ENCODE measurements around the gene NBR1.
A peak's percentile ranks its signal among the peaks of the same experiment; 100 is the strongest.
"Not testable (repeated sequence)": the region's sequence is repeated elsewhere in the genome, so short reads cannot be mapped to it uniquely, and the experiment has no call there.

Gene NBR1

DNA sequence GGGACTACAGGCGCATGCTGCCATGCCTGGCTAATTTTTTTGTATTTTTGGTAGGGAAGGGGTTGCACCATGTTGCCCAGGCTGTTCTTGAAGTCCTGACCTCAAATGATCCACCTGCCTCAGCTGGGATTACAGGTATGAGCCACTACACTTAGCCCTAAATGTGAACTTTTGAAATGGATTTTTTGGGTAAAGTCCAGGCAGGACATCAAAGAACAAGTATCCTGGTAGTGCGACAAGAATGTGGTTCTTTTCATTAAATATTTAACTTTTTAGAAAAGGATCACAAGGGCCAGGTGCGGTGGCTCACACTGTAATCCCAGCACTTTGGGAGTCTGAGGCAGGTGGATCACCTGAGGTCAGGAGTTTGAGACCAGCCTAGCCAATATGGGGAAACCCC lies 15.3 kb upstream of the NBR1 start:
- DNase-seq: no peak

DNA sequence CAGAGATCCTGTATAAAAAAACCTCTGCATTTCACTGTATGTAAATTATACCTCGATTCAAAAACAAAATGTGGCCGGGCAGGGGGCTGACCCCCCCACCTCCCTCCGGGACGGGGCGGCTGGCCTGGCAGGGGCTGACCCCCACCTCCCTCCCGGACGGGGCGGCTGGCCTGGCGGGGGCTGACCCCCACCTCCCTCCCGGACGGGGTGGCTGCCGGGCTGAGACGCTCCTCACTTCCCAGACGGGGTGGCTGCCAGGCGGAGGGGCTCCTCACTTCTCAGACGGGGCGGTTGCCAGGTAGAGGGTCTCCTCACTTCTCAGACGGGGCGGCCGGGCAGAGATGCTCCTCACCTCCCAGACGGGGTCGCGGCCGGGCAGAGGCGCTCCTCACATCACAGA lies 11.8 kb upstream of the NBR1 start:
- not testable (repeated sequence) for DNase-seq

DNA sequence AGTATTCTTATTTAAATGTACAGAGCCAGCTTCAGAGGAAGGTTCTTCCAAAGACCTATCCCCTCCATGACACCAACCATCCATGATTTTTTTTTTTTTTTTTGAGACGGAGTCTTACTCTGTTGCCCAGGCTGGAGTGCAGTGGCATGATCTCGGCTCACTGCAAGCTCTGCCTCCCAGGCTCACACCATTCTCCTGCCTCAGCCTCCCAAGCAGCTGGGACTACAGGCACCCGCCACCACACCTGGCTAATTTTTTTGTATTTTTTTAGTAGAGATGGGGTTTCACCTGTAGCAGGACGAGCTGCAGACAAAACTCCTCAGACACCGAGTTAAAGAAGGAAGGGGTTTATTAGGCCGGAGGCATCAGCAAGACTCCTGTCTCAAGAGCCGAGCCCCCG lies 11.1 kb upstream of the NBR1 start:
- not testable (repeated sequence) for DNase-seq

DNA sequence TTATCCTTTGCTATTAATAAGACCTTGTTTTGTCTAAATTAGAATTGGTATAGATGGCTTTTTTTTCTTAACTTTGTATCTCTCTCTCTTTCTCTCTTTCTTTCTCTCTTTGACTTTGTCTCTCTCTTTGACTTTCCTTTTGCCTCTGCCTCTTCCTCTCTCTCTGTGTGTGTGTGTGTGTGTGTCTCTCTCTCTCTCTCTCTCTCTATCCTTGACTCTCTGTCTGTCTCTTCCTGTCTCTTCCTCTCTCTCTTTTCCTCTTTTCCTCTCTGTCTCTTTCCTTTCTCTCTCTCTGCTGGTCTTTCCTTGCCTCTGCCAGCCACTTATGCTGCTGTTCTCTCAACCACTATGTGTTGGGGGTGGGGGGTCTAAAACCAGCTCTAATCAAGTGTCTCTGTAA lies 5.0 kb upstream of the NBR1 start:
- not testable (repeated sequence) for DNase-seq

DNA sequence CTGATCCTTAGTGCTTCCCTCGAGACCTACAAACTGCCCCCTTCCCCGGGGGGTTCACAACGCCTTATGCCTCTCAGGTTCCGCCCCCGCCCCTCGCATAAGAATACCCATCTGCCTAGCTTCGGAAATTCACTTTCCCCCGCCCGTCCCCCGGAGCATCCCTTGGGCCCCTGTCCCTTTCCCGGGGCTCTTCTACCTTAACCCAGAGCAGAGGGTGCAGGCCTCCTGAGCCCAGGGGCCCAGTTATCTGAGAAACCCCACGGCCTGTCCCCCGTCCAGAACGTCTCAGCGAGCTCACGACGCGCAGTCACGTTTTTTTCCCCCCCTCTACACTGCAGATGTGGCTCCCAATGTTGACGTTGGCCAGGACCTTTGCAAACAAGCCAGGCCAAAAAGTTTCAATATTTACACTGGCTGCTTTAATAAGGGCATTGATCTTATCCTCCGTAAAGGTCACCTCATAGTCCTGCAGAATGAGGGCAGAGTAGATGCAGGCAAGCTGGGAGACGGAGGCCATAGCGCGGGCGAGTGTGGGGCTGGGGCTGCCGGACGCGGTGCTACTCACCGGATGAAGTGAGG lies 1.4 kb upstream of the NBR1 start:
- DNase-seq: peak in 1 of 2 experiments; percentile 45

DNA sequence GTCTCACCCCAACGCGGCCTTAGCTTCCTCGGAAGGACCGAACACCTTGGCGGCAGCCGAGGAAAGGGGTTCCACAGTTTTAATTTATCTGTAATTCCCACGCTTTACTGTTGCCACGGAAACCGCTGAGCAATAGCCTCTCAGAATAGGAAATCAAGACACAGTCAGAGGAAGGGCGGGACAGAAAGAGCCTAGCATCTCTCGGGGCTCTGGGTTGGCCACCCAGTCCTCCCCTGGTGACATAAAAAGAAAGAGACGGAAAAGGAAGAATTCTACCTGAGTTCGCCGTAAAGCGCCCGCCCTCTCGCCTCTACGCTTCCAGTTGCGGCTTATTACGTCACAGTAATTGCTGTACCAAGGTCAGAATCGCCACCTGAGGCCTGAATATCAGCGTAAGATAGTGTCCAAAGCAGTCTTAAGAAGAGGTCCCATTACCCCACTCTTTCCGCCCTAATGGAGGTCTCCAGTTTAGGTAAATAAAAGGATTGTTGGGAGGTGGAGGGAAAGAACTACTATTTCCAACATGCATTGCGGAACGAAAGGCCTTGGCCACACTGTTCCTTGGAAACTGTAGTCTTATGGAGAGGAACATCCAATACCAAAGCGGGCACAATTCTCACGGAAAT lies 761 bp upstream of the NBR1 start:
- peak; percentile 95 for DNase-seq

DNA sequence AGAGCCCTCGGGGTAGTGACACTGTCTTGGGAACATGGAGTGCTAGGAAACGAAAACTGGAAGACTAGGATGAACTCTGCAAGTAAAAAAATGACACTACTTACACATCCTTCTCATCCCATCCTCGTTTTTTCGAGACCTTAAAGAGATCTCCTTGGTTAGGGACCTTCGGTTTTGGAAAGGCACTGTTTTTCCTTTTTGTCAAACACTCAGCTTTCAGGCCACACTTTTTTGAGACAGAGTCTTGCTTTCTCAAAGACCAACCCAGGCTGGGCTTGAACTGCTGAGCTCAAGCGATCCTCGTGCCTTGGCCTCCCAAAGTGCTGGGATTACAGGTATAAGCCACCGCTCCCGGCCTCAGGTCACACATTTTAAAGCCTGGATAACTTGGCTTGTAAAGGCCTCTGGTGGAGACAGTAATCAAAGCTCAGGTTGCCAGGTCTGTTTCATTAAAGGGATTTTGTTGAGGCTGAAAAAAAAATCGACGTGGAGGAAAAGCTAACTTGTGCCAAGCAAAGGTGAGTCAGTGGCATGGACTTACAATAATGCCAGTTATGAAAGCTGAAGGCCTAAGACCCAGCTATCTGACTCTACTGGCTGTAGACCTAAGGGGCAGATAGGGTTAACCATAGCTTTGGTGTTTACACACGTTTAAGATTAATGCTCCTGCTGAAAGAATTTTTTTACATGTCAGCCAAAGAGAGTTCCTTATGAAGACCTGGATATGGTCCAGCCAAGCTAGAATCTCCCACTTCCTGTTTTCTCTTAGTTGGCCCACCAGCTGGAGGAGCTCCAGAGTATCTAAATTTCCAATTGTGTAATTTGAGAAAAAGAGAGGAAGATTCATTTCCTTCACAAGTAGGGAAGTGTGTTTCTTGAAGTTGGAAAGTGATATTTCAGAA lies 823 bp downstream of the NBR1 start:
- DNase-seq: peak in 1 of 2 experiments; percentile 41

DNA sequence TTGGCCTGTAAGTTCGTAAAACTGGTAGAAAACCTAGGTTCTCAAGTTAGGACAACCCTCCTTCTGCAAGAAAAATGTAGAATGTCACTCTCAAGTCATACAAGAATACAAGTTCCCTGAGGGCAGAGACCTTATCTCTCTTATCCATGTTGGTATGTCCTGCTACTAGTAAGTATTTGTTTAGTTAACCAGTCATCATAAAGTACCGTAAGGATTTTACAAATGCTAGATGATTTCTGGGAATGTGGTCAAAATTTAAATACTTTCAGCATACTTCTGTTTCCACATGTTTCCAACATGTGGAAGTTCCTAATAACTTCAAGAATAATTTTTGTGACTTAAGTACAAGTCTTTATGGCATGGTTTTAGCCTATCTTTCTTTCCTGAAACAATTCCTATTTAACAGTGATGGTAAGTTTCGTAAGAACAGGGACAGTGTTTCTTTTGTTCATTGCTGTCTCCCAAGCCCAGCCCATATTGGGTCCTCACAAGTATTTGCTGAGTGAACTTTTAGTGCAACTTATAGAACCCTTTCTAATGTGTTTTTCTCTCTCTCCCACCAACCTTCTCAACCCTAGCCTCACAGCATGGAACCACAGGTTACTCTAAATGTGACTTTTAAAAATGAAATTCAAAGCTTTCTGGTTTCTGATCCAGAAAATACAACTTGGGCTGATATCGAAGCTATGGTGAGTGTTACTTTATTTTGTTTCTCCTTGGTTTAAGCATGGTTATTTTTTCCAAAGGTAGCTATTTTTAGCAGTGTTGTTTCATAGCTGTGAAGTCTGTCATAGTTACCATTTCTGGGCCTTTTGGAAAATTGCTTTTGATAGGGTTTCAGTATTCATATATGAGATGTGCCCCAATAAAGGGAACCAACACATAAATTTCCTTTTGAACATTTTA lies 4.5 kb downstream of the NBR1 start:
- no peak for DNase-seq

DNA sequence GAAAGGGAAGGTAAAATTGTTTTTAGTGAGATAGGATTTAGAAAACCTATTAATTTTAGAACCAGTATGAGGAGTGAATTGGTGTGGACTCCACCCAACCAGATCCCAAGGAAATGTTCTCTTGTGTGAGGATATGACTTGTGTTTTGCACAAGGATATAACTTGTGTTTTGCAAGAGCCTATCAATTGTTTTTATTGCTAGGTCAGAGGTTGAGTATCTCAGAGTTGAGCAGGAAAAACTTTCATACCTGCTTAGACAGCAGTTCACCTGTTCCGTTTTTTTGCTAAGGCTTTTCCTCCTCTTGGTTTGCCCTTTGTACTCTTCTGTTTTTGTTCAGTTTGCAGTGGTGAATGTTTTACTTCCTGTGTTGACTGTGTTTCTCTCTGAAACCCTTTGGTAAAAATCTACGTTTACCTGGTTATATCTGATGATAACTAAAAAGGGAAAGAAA lies 5.1 kb downstream of the NBR1 start:
- DNase-seq: no peak

DNA sequence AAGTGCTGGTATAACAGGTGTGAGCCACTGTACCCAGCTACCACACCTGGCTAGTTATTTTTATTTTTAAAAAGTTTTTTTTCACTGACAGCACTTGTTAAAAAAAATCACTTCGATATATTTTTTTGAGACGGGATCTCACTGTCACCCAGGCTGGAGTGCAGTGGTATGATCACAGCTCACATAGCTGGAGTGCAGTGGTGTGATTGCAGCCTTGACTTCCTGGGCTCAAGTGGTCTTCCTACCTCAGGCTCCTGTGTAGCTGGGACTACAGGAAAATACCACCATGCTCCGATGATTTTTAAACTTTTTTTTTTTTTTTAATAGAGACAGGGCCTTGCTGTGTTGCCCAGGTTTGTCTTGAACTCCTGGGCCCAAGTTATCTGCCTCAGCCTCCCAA lies 12.9 kb downstream of the NBR1 start:
- DNase-seq: no peak

DNA sequence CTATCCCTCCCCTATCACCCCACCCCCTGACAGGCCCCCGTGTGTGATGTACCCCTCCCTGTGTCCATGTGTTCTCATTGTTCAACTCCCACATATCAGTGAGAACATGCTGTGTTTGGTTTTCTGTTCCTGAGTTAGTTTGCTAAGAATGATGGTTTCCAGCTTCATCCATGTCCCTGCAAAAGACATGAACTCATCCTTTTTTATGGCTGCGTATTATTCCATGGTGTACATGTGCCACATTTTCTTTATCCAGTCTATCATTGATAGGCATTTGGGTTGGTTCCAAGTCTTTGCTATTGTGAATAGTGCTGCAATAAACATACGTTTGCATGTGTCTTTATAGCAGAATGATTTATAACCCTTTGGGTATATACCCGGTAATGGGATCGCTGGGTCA lies 15.6 kb downstream of the NBR1 start:
- not testable (repeated sequence) for DNase-seq

DNA sequence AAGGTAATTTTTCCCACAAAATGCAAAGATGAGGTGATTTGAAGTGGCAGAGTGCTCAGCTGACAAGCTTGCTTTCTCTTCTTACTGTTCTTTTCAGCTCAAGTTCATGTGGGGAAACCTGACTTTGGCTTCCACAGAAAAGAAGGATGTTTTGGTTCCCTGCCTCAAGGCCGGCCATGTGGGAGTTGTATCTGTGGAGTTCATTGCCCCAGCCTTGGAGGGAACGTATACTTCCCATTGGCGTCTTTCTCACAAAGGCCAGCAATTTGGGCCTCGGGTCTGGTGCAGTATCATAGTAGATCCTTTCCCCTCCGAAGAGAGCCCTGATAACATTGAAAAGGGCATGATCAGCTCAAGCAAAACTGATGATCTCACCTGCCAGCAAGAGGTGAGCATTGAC lies 22.2 kb downstream of the NBR1 start:
- no peak for DNase-seq

DNA sequence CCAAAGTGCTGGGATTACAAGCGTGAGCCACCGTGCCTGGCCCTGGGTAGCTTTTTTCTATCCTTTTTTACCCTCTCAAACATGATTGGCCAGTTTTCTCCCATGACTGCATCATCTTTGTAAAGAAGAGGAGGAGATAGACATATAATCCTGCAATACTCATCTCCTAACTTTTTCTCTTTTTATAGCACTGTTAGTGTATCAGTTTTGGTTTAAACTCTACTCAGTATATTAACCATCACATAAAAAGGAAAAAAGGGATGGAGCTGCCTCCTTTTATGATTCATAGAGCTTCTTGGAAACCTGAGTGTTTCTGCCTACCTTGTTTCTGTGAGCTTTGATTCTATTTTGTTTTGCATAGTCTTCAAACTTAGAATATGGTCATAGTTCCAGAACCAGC lies 28.6 kb downstream of the NBR1 start:
- DNase-seq: no peak

DNA sequence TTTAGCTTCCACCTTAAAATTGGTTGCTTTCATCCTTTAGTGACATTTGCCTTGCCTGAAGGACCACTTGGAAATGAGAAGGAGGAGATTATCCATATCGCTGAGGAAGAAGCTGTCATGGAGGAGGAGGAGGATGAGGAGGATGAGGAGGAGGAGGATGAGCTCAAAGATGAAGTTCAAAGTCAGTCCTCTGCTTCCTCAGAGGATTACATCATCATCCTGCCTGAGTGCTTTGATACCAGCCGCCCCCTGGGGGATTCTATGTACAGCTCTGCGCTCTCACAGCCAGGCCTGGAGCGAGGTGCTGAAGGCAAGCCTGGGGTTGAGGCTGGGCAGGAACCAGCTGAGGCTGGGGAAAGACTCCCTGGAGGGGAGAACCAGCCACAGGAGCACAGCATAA lies 29.1 kb downstream of the NBR1 start:
- no peak for DNase-seq

DNA sequence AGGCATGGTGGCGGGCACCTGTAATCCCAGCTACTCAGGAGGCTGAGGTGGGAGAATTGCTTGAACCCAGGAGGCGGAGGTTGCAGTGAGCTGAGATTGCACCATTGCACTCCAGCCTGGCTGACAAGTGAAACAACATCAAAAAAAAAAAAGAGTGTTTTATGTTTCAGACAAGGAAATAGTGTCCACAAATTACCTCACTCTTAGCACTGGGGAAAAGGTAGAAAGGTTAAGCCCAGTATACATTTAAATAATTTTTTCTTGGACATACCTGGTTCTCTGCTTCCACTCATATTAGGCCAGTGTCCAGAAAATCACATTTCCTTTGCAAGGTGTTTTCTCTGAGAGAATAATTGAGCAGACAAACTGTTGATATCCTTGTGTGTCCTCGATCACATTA lies 32.0 kb downstream of the NBR1 start:
- not testable (repeated sequence) for DNase-seq

DNA sequence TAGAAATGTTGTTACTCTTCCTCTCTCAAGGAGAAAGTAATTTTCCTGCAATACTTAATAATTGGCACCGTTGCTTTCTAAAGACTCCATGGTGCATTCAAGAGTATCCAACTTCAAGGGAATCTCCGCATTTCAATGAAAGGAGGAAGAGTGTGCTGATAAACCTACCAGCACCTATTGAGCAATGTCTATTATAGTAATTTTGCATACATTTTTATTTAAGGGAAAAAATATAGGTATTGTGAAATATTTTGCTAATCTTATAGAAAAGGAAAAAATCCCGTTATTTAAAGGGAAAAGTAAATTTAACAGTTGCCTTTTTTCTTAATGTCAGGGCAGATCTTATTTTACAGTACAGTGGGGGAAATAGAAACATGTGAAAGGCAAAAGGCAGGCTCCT lies 39.6 kb downstream of the NBR1 start:
- DNase-seq: no peak

DNA sequence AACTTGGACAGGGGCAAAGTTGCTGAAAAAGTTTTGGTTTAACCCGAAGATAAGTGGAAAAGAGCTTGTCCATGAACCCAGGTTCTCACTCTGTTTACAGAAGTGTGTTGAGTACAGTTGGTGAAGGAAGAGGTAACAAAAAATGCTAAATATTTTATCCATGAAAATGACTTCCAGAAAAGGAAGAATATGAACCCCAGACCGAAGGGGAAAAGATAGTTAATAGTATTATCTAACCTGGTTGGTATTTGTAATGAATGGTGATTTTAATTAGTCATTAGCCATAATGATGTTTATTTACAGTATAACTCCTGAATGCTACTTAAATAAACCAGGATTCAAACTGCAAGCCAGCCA lies 40.1 kb downstream of the NBR1 start:
- DNase-seq: no peak

DNA sequence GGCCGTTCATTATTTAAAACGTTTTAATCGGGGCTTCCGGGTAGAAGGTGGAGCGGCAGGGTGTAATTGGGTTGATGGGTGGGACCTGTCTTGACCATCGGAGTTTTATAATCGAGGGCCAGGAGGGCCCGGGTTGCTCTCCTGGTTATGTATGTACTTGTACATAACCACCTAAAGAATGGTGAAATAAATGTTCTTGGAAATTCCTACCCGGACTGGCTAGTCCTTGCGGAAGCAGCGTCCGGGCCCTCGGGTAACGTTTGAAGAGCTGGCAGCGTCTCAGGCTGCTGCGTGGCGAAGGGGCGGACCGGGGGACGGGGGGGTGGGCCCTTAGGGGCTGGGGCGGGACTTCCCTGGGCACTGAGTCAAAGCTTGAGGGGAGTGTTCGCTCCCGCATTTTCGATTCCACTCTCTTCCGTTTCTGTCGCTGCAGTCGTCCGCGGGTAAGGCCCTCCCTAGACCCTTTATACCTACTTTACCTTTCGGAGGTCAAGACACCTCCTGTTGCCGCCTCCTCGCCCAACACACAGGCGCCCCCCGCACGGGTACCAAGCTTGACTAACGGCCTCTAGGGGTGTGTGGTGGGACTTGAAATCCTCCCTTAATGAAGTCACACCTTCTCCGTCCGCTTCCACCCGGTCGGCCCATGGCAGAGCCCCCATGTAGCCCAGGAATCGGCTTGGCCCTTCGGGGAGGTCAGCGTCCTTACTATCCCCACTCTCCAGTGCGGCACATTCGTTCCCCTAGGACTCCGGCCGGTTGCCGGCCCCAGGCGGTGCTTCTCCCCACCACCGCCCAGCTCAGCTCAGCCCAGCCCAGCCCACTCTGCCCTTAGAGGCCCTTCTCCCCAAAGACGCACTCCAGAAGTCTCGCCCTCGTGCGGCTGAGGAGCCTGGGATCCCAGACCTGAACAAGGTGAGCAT lies 40.7 kb downstream of the NBR1 start, which contains the start of gene TMEM106A:
TMEM106A (plus strand) TSS at position 396 of the 923 bp plus-strand sequence. CDS start 1,167 bp downstream, outside the sequence.
- DNase-seq: no peak

DNA sequence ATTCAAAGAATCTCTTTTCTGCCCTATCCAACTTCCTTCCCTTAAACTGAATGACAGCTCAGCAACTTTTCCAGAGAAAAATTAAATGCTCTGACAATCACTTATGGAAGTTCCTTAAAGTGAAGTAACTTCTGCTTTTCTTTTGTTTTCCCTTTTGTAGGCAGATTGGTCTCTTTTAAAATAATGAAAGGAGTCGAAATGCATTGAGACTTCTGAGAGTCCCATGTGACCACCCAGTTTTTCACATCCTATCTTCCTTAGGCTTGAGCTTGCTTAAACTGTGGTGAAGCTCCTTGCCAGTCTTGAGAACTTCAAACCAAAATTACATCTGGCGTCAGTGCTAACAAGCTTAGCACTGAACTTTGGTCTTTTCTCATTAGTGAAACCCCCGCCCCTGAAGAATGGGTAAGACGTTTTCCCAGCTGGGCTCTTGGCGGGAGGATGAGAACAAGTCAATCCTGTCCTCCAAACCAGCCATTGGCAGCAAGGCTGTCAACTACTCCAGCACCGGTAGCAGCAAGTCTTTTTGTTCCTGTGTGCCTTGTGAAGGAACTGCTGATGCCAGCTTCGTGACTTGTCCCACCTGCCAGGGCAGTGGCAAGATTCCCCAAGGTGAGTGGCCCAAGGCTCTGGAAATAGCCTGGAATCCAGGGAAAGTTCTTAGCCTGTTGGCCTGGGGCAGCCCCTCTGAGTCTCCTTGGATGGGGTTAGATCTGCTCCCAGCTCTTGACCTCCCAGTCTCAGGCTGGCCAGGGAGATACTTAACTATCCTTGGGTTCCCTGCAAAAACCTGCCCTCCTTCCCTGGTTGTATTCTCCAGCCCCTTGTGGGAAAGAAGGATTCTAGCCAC lies 41.9 kb downstream of the NBR1 start:
- DNase-seq: no peak

DNA sequence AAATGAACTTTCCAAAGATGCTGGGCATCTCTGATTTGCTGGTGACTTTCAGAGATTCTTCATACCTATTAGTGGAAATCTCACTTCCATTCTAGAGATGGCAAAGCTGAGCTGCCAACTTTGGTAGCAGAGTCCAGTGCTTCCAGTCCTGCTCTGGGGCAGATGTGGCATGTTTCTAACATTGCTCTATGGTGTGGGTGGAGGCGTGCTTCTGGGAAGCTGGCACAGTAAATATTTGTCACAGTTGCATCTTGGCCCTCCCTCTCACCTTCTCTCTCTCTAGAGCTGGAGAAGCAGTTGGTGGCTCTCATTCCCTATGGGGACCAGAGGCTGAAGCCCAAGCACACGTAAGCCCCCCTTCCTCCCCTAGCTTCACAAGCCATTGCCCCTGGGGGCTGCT lies 42.5 kb downstream of the NBR1 start:
- no peak for DNase-seq

DNA sequence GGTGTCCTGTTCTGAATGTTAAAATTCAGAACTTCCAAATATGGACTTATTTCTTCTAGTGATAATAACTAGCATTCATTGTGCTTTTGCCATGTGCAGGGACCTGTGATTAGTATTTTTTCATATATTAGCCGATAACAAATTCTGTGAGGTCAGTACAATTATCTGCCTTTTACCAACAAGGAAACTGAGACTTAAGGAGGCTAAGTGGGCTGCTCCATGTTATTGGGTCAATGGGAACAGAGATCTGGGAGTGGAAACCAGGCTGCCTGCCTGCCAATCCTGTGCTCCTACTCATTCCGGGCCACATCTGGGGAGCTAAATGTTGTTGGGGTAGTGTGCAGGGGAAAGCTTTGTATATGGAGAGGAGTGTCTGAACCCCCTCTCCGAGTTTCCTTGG lies 44.3 kb downstream of the NBR1 start:
- no peak for DNase-seq
